GM19240 (cell line): ENCODE results near the gene HNRNPA2B1.
"Not testable (repeated sequence)": the region's sequence is repeated elsewhere in the genome, so short reads cannot be mapped to it uniquely, and the experiment has no call there.

Experiments used
- DNase-seq: peaks from one replicate; pipeline ENCODE4 v3.0.0; 2011; ENCODE audit warnings: low spot score; ENCODE audit not compliant: insufficient read length

HNRNPA2B1 gene

GRCh38 chr7:26166684-26167266 is 33.8 kb downstream of the HNRNPA2B1 start:
- DNase-seq = no peak

- no peak for DNase-seq
Measured at GRCh38 chr7:26165950-26166683, 34.4 kb downstream of the HNRNPA2B1 start.

GRCh38 chr7:26163804-26164203 is 36.7 kb downstream of the HNRNPA2B1 start:
- not testable (repeated sequence) for DNase-seq

- DNase-seq = no peak
Measured at GRCh38 chr7:26162431-26162830, 38.1 kb downstream of the HNRNPA2B1 start.

DNA sequence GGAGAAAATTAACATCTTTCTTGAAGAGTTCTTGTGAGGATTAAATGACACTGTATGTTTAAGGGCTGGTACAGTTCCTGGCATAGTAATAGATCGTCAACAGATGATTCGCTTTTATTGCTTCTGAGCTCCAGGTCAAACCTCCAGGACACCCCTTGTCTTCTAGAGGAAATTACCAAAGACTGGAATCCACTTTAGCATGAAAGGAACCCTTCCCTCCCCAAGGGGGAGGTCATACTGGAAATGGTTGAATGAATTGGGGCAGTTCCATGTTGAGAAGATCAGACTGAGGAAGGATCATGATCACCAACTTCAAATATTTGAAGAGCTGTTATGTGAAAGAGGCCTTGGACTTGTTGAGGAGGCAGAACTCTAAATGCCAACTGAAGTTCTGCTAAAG is 39.6 kb downstream of the HNRNPA2B1 start:
- DNase-seq = no peak

- no peak for DNase-seq
Measured at GRCh38 chr7:26159243-26159642, 41.3 kb downstream of the HNRNPA2B1 start.

GRCh38 chr7:26157520-26158105 is 42.9 kb downstream of the HNRNPA2B1 start:
- no peak for DNase-seq

DNA sequence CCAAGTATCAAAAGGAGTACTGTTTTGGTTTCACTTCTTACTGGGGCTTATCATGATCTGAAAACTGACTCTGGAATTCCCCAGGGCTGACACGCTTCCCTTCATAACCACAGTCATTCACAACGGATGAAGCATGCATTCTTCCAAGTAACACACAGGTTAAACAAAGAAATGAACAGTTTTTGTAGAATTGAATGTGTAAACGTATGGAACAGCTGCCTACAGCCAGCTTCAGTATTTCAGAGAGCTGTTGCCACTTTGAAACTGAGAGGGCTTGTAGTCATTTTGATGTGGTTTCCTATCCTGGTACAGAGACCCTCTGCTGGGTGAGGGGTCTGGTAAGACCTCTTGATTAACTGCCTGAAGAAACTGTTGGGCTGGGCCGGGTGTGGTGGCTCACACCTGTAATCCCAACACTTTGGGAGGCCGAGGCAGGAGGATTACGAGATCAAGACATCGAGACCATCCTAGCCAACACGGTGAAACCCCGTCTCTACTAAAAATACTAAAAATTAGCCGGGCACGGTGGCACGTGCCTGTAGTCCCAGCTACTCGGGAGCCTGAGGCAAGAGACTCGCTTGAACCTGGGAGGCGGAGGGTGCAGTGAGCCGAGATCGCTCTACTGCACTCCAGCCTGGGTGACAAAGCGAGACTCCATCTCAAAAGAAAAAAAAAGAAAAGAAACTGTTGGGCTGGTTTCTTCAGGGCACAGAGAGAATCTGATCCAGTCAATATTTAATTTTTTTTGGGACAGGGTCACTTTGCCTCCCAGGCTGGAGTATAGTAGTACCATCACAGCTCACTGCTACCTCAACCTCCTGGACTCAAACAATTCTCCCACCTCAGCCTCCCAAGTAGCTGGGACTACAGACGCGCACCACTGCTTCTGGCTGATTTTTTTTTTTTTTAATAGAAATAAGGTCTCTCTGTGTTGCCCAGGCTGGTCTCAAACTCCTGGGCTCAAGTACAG is 43.8 kb downstream of the HNRNPA2B1 start:
- no peak for DNase-seq

- no peak for DNase-seq
Measured at GRCh38 chr7:26155531-26156375, 44.8 kb downstream of the HNRNPA2B1 start.

DNA sequence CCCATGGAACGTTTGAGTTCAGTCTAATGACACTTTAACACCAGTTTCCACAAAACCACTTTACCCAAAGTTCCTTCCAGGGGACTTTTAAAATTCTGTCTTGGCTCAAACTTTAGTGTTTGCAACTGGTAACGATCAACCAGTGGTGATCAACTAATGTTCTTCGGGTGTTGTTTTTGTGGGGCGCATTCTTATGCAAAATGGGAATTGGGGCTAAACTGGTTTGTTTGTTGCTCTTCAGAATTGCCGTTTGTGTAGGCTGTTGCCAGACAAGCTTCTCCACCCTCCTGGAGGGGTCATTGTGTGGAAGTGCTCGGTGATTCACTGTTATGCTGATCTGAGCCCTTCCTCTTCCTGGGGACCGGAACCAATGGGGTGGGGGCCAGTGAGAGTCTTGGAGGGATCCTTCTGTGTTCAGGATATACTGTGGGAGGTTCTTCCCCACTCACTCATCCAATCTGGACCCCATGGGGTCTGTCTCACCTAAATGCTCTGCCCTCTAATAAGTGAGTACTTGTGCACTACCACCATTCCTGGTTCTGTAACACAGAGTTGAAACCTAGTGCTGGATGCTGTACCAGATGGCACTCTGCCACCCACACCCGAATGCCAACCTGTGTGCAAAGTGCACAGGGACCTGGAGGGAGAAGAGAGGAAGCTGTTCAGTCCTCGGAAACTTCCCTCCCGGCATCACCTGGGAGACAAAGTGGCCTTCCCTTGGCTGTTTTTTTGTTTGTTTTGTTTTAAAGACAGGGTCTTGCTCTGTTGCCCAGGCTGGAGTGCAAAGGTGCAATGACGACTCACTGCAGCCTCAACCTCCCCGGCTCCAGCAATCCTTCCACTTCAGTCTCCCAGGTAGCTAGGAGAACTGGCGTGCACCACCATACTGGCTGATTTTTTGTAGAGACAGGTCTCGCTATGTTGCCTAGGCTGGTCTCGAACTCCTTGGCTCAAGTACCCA is 46.4 kb downstream of the HNRNPA2B1 start:
- DNase-seq = no peak

- DNase-seq = no peak
Measured at GRCh38 chr7:26153241-26153822, 47.2 kb downstream of the HNRNPA2B1 start.

DNA sequence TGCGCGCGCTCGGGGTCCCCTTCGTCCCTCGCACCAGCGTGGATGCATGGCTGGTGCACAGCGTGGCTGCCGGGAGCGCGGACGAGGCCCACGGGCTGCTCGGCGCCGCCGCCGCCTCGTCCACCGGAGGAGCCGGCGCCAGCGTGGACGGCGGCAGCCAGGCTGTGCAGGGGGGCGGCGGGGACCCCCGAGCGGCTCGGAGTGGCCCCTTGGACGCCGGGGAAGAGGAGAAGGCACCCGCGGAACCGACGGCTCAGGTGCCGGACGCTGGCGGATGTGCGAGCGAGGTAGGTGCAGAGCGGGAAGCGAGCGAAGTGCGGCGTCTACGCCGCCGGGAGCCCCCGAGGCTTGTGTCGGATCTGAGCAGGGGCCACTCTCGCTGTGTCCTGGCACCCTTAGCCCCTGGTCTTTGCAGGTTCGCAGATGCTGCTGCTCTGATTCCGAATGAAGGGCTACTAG is 47.7 kb downstream of the HNRNPA2B1 start:
- not testable (repeated sequence) for DNase-seq

GRCh38 chr7:26151953-26152781 is 48.4 kb downstream of the HNRNPA2B1 start, which contains the start of gene NFE2L3:
Gene NFE2L3 (plus strand): TSS chr7:26152198. CDS start chr7:26152499, 301 bp downstream.
- peak; percentile 64 for DNase-seq

GRCh38 chr7:26151650-26151952 is 48.9 kb downstream of the HNRNPA2B1 start:
- DNase-seq = no peak

DNA sequence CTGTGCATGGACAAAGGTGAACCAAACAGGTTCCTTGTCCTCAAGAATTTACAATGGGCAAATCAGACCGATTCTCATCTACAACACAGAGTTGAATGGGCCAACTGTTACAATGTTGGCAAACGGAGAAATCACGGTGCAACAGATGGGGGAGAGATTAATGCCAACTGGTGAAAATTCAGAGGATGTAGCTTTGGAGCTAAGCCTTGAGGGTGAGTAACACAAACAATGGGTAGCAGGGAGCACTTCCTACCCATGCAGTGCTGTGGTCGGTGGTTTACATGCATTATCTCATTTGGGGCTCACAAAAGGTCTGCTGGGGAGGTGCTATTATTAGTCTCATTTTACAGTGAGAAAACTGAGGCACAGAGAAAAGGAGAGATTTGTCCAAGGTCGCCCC is 49.5 kb downstream of the HNRNPA2B1 start:
- DNase-seq = no peak

DNA sequence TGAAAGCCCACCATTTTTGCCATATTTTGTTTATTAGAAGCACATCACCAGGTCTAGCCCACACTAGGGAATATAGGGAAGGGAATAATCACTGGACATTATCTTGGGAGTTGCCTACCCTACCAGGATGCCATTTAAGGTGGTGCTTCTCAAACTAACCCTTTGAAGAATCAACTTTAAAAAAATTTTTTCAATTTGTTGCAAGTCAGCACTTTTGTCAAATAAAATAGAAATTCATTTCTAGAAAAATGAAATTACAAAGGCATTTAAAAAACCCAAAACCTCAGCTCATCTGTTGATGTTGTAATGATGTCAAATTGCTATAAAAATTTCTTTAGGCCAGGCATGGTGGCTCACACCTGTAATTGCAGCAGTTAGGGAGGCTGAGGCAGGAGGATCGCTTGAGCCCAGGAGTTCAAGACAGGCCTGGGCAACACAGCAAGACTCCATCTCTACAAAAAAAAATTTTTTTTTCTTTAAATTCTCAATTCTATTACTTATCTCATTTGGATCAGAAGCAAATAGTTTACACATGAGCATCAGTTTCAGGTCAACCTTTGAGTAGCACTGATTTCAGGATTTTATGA is 51.1 kb downstream of the HNRNPA2B1 start:
- no peak for DNase-seq

- not testable (repeated sequence) for DNase-seq
Measured at GRCh38 chr7:26148307-26148700, 52.2 kb downstream of the HNRNPA2B1 start.
